HG03457 (cell line): ENCODE measurements around the gene FAM185A.
"Not testable (repeated sequence)": the region's sequence is repeated elsewhere in the genome, so short reads cannot be mapped to it uniquely, and the experiment has no call there.

ENCODE experiments used
- ATAC-seq: cut with Tn5 transposase; IDR thresholded peaks from one replicate; pipeline ENCODE4 v1.9.1; 2021; ENCODE audit warnings: moderate number of reproducible peaks; ENCODE audit not compliant: unreplicated experiment

FAM185A gene

DNA sequence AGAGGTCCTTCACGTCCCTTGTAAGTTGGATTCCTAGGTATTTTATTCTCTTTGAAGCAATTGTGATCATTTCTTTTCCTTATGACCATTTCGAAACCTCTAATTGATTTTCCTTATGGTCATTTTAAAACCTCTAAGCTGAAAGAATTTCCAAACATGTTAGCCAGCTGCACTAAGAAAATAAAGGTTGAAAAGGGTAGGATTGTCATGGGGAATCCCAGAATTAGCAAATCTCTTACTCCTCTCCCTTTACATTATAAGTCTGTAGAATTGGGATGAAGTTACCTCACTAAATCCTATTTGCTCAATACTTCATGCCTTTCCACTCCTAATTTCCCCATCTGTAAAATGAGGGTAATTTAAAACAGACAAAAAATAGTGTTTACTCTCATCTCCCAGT, 79.5 kb downstream of the FAM185A start:
- no peak for ATAC-seq

DNA sequence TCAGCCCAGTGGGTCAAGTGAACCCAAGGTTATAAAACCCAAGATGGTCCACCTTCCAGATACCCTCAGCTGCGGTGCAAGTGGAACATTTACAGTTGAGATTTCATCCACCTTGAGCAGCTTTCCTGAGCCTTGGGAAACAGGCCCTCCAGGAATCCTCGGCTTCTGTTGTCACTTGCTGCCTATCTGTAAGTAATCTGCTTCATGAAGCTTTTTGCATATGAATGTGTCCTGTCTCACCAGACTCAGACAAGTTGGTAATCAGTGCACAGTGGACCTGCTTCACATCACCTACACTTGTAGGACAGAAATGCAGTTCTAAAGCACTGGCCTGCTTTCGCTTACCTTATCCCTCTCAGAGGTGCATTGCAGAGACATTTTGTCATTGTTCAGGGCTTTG, 80.3 kb downstream of the FAM185A start:
- no peak for ATAC-seq

DNA sequence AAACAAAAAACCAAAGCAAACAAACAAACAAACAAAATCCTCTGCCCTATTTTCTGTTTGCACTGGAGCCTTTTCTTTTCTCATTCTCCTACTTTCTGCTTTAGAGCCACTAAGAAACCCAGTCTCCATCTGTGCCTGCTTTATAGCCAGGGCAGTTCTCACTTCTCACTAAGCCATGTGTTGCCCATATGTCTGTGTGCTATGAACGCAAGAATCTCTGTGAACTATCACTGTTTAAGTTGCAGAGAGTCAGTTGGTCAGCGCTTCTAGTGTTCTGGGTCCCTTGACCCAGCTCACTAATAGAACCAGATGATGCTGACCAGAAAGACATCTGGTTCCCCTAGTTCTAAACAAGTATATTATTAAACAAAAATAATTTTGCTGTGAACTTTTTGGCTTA, 81.4 kb downstream of the FAM185A start:
- no peak for ATAC-seq

DNA sequence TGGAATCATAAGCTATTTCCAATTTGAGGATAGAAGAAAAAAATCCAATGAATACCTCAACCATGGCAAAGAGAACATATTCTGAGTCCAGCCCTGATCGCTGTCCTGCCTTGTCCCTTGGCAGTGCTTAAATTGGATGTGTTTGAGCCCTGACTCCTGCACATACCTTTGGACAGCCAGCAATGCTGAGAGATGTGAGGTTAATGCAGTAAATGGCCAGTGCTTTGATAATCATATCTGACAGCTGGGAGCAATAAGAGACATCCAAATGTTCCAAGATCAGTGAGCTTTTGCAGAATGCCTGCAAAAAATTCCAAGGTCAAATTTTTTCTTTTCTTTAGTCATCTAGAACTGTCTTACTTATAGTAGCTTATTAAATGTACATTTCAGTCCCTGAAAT, 83.9 kb downstream of the FAM185A start:
- ATAC-seq, result no peak

DNA sequence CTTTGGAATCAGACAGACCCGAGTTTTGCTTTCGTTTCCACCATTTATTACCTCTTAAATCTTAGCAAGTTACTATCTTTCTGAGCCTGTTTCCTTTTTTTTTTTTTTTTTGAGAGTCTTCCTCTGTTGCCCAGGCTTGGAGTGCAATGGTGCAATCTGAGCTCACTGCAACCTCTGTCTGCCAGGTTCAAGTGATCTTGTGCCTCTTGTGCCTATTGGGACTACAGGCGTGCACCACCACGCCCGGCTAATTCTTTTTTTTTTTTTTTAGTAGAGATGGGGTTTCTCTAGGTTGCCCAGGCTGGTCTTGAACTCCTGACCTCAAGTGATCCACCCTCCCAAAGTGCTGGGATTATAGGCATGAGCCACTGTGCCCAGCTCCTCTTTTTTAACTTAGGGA, 84.5 kb downstream of the FAM185A start:
- no peak for ATAC-seq

DNA sequence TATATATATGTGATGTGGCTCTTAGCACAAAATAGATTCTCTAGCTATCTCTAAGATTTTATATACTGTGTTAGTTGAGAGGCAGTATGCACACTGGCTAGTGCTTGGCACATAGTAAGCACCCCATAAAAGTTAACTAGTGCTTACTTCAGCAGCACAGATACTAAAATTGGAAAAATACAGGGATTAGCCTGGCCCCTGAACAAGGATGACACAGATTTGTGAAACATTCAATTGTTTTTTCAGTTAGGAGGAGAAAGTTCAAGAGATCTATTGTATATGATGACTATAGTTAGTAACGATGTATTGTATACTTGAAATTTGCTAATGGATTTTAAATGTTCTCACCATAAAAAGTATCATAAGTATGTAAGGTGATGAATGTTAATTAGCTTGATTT, 85.7 kb downstream of the FAM185A start:
- ATAC-seq, result no peak

DNA sequence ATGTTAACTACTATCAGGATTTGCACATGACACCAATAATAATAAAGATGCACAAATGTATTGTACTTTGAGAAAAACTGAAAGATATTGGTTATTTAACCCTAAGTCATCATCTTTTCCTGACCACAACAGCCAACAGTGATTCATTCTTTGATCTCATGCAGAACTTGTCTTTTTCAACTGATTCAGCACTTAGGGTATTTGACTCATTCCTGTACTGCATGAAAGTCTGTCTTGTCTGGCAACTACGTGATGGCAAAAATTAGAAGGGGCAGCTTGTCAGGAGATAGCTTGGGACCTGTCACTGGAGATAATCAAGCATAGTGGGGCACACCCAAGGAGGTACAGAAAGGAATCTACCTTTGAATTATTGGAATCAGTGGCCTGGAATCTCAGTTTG, 86.2 kb downstream of the FAM185A start:
- ATAC-seq, result peak; percentile 84

DNA sequence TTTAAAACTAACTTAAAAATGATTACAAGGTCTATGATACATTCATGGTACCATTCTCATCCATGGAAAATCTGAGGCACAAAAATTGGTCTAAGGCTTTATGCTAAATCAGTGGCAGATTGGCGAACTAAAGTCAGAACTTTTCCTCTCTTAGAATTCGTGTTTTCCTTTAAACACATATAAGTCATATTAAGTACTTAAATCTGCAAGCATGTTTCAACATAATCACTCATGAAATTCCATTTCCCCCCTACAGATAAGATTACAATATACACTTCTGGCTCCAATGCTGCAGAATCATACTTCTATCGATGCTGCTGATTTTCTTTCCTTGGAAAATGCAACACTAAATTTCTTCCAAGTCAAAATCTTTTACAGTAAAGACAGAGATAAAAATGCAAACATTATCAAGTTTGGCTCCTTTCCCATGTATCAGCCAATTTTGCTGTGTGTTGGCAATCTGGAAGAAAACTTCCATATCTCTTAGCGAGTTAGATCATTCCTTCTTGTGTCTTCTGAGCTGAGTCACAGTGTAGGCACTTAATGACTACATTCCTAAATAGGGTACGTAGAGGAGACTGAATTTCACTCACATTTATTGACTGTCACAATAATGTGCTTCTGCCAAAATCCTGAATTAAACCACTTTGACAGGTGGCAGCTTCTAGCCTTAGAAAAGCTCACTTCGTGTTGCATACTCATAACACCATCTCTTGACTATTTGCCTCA, 87.6 kb downstream of the FAM185A start:
- ATAC-seq, result no peak

DNA sequence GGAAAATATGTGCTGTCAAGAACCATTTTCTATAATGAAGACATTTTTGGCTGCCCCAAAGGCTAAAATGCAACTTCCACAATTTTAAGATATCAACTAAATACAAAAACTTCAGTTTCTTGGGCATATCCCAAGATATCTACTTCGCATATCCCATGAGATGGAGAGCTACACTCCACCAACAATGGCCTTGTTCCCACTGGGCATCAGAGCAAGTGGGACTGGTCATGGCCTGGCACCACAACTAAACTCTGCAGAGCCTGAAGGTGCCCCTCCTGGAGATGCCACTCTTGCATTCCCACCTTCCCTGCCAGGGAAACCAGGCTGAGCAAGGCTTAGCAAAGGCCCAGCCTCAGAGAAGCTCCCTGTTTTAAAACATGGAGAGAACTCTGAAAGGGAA, 88.2 kb downstream of the FAM185A start:
- no peak for ATAC-seq

DNA sequence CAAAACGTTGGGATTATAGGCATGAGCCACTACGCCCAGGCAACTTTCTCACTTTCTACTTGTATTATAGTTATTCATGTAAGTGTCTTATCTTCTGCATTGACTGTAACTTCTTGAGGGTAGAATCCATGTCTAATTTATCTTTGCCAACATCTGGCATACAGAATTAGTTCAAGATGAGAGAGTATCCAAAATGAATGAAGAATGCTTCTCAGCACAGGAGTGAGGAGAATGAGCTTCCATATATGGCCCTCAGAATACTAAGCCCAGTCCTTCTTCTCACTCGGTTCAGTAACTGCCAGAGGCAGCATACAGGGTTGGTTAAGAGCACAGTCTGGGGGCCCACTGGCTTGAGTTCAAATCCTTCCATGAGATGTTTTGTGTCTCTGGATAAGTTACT, 89.0 kb downstream of the FAM185A start:
- no peak for ATAC-seq

DNA sequence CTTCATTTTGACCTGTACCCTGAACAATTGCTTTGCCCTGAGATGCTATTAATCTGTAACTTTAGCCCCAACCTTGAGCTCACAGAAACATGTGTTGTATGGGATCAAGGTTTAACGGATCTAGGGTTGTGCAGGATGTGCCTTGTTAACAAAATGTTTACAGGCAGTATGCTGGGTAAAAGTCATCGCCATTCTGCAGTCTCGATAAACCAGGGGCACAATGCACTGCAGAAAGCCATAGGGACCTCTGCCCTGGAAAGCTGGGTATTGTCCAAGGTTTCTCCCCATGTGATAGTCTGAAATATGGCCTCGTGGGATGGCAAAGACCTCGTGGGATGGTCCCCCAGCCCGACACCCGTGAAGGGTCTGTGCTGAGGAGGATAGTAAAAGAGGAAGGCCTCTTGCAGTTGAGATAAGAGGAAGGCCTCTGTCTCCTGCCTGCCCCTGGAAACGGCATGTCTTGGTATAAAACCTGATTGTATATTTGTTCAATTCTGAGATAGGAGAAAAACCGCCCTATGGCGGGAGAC, 89.8 kb downstream of the FAM185A start:
- not testable (repeated sequence) for ATAC-seq

DNA sequence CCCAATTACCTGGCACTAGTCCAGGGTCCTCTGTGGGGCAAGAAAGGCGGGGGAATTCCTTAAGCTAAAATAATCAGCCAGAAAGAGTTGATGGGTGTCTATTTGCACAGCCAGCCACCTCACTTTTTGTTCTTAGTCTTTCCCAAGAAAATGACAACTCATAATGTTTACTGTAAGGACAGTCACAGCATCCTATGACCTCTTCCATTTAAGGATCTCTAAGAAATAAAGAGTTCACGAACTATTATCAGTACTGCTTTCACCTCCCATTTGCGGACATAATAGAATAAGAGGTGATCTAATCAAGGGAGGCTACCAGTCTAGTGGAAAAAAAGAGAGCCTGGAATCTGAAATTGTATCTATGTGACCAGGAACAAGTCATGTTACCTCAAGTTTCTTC, 91.6 kb downstream of the FAM185A start:
- ATAC-seq, result no peak

DNA sequence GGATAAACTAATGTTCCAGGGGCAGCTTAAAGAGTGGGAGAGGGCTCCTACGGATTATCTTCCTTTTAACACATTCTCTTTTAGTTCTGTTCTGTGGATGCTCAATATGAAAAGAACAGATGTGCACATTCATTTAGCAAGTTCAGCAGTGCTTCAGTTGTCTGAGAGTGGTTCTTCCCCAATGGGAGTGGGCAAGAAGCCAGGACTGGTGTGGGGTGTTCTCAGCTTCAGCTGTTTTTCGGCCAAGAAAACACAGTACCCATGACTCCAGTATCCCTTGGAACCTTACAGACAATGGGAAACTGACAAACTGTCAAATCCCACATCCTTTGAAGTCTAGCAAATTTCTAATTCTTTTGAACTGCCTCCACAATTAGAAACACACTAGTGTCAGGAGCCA, 92.5 kb downstream of the FAM185A start:
- ATAC-seq, result peak; percentile 51

DNA sequence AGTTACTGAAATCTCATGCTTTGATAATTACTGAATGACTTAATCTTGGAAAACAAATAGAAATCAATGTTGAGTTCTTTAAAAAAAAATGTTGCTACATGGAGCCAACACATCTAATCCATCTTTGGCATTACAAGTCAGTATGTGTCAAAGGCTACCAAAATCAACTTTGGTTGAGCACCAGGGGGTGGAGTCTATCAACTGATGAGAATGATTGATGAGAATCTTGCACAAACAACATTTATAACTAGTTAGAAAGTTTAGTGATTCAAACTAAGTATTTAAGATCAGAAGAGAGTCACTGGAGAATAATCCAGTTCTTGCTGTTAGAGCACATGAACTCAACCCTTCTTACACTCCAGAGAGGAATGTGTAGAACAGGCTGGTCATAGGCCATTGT, 93.5 kb downstream of the FAM185A start:
- no peak for ATAC-seq

DNA sequence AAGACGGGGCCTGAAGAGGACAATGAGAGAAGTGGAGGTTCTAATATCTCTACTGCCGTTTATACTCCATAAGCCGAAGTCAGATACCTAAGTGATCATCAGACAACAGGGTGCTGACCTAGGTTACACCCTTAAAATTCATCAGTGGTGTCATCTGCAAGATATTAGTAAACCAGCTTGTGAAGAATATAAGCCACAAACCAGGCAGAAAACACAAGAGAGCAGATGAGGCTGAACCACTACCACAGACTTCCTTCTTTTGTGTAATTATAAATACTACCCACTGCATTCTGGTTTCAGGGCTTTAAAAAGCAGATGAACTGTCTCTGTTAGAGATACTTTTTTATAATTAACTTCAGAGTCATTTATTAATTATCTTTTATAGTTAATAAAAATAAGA, 95.1 kb downstream of the FAM185A start:
- peak; percentile 56 for ATAC-seq

DNA sequence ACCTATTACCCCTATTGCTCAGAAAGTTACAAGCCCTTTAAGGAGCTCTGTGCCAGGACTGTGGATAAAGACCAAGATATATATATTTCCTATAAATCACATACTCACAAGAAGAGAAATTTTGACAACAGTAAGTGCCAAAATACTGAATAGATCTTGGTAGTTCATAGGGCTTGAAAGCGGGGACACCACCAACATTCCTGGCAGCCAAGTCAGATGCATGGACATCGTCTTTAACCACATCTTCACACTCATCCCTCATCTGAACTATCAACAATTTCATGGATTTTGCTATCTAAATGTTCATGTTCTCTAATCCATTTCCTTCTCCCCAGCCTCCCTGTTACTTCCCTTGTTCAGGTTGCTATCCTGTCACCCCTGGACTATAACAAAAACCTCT, 96.5 kb downstream of the FAM185A start:
- no peak for ATAC-seq

DNA sequence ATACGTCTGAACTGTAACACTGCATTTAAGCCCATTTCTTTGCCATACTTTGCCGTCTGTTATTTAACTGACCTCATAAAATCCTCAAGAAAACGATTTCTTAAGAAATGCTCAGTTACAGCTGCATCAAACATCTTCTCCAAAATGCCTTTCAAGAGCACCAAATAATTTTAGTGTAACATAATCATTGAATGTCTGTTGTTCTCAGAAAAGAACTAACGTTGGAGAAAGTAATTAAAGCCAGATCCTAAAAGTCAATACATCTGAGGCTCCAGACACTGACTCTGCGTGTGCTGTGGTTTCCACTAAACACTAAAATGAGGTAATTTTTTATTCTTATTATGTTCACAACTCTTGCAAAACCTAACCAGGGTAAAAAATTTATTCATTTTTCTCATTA, 100.3 kb downstream of the FAM185A start:
- ATAC-seq, result no peak

DNA sequence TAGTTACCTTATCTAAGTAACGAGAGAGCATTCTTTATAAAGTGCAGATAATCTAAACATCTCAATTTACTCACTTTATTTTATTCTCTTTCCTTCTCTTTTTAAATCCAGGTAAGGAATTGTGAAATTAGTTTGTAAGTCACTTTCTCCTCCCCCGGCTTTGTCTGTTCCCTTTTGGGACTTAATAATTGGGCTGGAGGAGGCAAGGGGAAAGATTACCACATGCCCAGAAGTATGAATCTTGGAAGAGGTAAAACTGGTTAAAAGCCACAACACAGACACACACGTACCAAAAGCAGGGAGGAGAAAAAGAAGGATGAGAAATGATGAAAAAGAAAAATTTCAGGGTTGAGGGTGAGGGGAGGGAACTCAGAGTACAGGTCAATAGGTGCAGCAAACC, 100.7 kb downstream of the FAM185A start:
- ATAC-seq, result no peak

DNA sequence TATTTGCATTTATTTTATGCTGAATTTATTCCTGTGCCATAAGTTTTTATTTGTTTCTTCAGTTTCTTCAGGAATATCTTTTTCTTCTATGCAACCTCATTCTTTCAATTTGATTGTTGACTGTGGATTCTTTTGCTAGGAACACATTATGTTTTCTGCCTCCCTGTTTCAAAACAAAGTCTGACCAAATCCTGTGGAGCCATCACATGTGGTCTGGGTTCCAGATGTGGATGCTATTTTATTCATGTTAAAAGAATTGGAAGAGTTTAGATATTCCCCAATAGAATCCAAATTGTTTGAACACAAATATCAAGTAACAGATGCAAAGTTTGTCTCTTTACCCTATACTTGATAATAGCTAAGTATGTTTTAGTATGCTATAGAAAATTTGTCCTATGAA, 107.2 kb downstream of the FAM185A start:
- no peak for ATAC-seq
